Measurements from ENCODE around the gene BABAM1. TPM values are rescaled to one million over a fixed set of nuclear protein-coding genes. Genes with fewer than 3 reads are reported as not detected.

Gene BABAM1
- total and polyA plus RNA-seq, 9 of the 15 experiments (the other 6 are each of a cell fraction or from before 2014, with no cell fraction given): 14.7 to 160 (median 113) TPM

- TF ChIP-seq MXD1 (CRISPR knock-in tag; IDR thresholded peaks at IDR 0.05; ENCODE audit: borderline replicate concordance, poor library complexity, severe bottlenecking) (no peak), HOXB6 (CRISPR knock-in tag; IDR thresholded peaks at IDR 0.05; ENCODE audit: borderline replicate concordance) (no peak), MCM2 (IDR thresholded peaks at IDR 0.05; ENCODE audit: low read depth) (no peak), CBX1 (IDR thresholded peaks at IDR 0.05; ENCODE audit: low read depth) (no peak), MEF2D (tag; conservative IDR thresholded peaks at IDR 0.05; ENCODE audit: low read depth) (no peak), JUN (IDR thresholded peaks at IDR 0.05; ENCODE audit: borderline replicate concordance, low read depth, low read length) (no peak), JUN (CRISPR knock-in tag; IDR thresholded peaks at IDR 0.05; ENCODE audit: borderline replicate concordance) (no peak), ZBTB33 (CRISPR knock-in tag; IDR thresholded peaks at IDR 0.05) (no peak), PATZ1 (CRISPR knock-in tag; IDR thresholded peaks at IDR 0.05; ENCODE audit: borderline replicate concordance) (no peak), ETS2 (tag; IDR thresholded peaks at IDR 0.05; ENCODE audit: borderline replicate concordance, poor library complexity, severe bottlenecking) (no peak), SMARCB1 (IDR thresholded peaks at IDR 0.05; ENCODE audit: insufficient read length, low read depth) (no peak), ZBED1 (IDR thresholded peaks at IDR 0.05) (no peak; the same call in 1 of the 2 replicates), ELK1 (CRISPR knock-in tag; IDR thresholded peaks at IDR 0.05) (no peak), CREM (IDR thresholded peaks at IDR 0.05; ENCODE audit: low read depth) (peak; percentile 85), CBFA2T3 (IDR thresholded peaks at IDR 0.05) (no peak), ZNF277 (CRISPR knock-in tag; IDR thresholded peaks at IDR 0.05; ENCODE audit: borderline replicate concordance) (no peak), THRA (IDR thresholded peaks at IDR 0.05) (no peak), TAF15 (IDR thresholded peaks at IDR 0.05; ENCODE audit: low read depth, low read length) (no peak)
Measured at GRCh38 chr19:17309198-17309964, 42.1 kb downstream of the BABAM1 start, which contains the start of gene DDA1 (continued).

All from K562 (cell line).